Mammary epithelial cell (primary cell): Measurements from ENCODE around the gene EFCAB3.
"Not testable (repeated sequence)": the region's sequence is repeated elsewhere in the genome, so short reads cannot be mapped to it uniquely, and the experiment has no call there.

Experiments used
- EZH2 ChIP-seq: IDR thresholded peaks from 2 replicates; pipeline ENCODE4 v1.6.1; 2012; ENCODE audit warnings: low read length, inconsistent platforms, borderline replicate concordance
- TF ChIP-seq, protein P1 (sequence below), 2 donors: IDR thresholded peaks in 1 of 2; conservative IDR thresholded peaks in 1 of 2; 2 replicates each; pipeline ENCODE4 v1.5.1; 2011 to 2012; ENCODE audit warnings: inconsistent platforms in 2 of 2, low read length in 2 of 2, mild to moderate bottlenecking in 2 of 2, control low read depth in 1 of 2, low read depth in 1 of 2; ENCODE audit not compliant: insufficient read depth in 1 of 2; ENCODE audit errors: extremely low read depth in 1 of 2

GRCh38 chr17:62453041-62453440, 72.7 kb downstream of the EFCAB3 start:
- TF ChIP-seq, protein P1, sequence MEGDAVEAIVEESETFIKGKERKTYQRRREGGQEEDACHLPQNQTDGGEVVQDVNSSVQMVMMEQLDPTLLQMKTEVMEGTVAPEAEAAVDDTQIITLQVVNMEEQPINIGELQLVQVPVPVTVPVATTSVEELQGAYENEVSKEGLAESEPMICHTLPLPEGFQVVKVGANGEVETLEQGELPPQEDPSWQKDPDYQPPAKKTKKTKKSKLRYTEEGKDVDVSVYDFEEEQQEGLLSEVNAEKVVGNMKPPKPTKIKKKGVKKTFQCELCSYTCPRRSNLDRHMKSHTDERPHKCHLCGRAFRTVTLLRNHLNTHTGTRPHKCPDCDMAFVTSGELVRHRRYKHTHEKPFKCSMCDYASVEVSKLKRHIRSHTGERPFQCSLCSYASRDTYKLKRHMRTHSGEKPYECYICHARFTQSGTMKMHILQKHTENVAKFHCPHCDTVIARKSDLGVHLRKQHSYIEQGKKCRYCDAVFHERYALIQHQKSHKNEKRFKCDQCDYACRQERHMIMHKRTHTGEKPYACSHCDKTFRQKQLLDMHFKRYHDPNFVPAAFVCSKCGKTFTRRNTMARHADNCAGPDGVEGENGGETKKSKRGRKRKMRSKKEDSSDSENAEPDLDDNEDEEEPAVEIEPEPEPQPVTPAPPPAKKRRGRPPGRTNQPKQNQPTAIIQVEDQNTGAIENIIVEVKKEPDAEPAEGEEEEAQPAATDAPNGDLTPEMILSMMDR (conservative IDR thresholded peaks at IDR 0.05 in 1 of 2, IDR thresholded peaks at IDR 0.05 in 1 of 2; ENCODE audit: extremely low read depth in 1 of 2, insufficient read depth in 1 of 2, low read depth in 1 of 2, low read length in 2 of 2): not testable (repeated sequence)
- not testable (repeated sequence) for TF ChIP-seq EZH2
